NT2/D1 (cell line): ENCODE data around the gene SSUH2.

Experiments used
- DNase-seq: peaks from one replicate; pipeline ENCODE4 v3.0.0-alpha.2; 2011; ENCODE audit warnings: low read depth, low spot score
- H3K27me3 ChIP-seq: 2 replicates; pipeline ENCODE4 v1.6.0; 2011; ENCODE audit warnings: mild to moderate bottlenecking; ENCODE audit not compliant: insufficient read length, insufficient read depth
- H3K36me3 ChIP-seq: 2 replicates; pipeline ENCODE4 v1.6.1; 2011; ENCODE audit warnings: mild to moderate bottlenecking, low read length, mixed read lengths; ENCODE audit not compliant: insufficient read depth, insufficient read length
- H3K4me1 ChIP-seq: 2 replicates; pipeline ENCODE4 v1.5.1; 2011; ENCODE audit not compliant: insufficient read depth, insufficient read length
- H3K4me3 ChIP-seq: 2 replicates; pipeline ENCODE4 v1.5.1; 2011; ENCODE audit warnings: low read depth; ENCODE audit not compliant: insufficient read length
- H3K9ac ChIP-seq: 2 replicates; pipeline ENCODE4 v1.6.0; 2011; ENCODE audit warnings: low read depth; ENCODE audit not compliant: insufficient read length
- H3K9me3 ChIP-seq: 2 replicates; pipeline ENCODE4 v1.5.1; 2011; ENCODE audit warnings: mild to moderate bottlenecking, low read length; ENCODE audit not compliant: insufficient read depth
- SUZ12 ChIP-seq: IDR thresholded peaks from 2 replicates; pipeline ENCODE4 v1.6.1; 2011; ENCODE audit not compliant: insufficient read length, insufficient read depth; ENCODE audit errors: extremely low read depth
- YY1 ChIP-seq: IDR thresholded peaks from 2 replicates; pipeline ENCODE4 v1.6.1; 2011; ENCODE audit not compliant: insufficient read length, insufficient read depth
- ZNF274 ChIP-seq: IDR thresholded peaks from 2 replicates; pipeline ENCODE4 v1.6.1; 2011; ENCODE audit warnings: mild to moderate bottlenecking, low read depth, low read length

The SSUH2 gene

DNA sequence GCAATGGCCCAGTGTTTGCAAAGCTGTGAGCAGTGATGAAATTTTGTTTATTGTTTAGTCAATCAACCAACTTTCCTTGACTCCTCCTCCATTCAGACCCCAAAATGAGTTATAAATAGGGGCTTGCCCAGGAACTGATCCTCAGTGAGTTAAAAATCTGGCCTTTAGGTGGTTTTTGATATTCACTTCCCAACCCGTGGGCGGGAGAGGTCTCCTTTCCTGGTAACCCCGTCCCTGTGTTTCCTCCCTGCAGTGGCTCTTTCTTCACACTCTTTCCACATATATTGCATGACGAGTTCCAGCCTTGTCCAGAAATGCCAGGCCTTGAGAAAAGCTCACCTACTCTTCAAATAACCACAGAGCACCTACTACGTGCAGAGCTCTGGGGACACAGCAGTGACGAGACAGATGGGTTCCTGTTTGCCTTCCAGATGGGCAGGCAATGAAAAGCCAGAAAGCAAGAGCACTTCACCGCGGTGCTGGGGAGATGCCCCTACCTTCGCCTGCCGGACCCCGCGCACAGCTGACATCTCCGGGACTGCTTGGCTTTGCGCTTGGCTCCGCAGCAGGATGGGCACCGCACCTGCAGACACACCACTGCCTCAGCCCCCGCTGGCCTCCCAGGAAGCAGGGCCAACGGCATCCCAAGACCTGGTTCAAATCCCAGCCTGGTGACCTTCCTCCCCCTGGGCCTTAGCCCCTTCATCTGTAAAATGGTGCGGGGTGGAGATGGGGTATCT is 17.2 kb downstream of the SSUH2 start:
- Histone ChIP-seq H3K4me1 (peaks cover 20% of the 10 kb centered on the region), H3K9ac (no peak overlapping the region), H3K4me3 (no peak overlapping the region), H3K36me3 (no peaks in the 10 kb centered on the region), H3K9me3 (no peaks in the 10 kb centered on the region), H3K27me3 (peaks cover 3% of the 10 kb centered on the region)
- DNase-seq = no peak
- TF ChIP-seq YY1 = no peak
- no peak for TF ChIP-seq ZNF274
- no peak for TF ChIP-seq SUZ12

DNA sequence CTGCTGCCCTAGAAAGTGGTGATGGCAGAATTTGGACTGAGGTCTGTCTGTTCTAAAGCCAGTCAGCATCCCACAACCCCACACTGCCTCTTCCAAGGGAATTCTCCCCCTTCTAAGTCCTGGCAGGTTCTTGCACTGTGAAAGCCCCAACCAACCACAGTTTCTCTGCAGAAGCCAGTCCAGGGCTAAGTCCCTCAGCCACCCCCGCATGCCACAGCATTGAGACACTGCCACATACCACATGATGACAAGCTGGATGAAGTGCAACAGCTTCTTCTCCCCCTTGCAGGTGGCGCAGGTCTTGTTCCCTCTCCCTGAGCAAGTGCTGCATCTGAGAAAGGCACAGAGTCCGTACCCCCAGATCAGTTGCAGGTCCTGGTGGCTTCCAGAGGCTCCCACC is 18.6 kb downstream of the SSUH2 start:
- no peak for TF ChIP-seq YY1
- TF ChIP-seq ZNF274 = no peak
- no peak for TF ChIP-seq SUZ12
- no peak overlapping the region for H3K4me3 ChIP-seq
- DNase-seq = no peak
- H3K27me3 ChIP-seq = peaks cover 3% of the 10 kb centered on the region
- no peaks in the 10 kb centered on the region for H3K9me3 ChIP-seq
- H3K9ac ChIP-seq = no peak overlapping the region
- peaks cover 20% of the 10 kb centered on the region for H3K4me1 ChIP-seq
- no peaks in the 10 kb centered on the region for H3K36me3 ChIP-seq

DNA sequence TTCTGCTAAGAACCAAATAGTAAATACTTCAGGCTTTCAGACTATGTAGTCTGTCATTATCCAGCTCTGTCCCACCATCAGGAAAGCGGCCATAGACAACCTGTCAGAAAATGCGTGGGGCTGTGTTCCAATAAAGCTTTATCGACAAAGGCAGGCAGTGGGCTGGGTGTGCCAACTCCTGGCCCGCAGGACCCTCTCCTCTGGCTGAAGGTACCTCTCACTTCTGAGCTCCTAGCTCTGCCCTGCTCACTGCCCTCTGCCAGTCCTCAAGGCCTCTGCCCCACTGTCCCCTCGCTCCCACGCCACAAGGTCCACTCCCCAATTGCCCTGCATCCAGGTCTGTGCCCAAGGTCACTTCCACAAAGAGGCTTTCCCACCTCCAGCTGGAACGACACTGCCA is 20.0 kb downstream of the SSUH2 start:
- H3K4me1 ChIP-seq = peaks cover 20% of the 10 kb centered on the region
- no peaks in the 10 kb centered on the region for H3K9me3 ChIP-seq
- TF ChIP-seq YY1 (no peak), ZNF274 (no peak), SUZ12 (no peak)
- no peaks in the 10 kb centered on the region for H3K36me3 ChIP-seq
- no peak overlapping the region for H3K4me3 ChIP-seq
- no peak overlapping the region for H3K9ac ChIP-seq
- peaks cover 3% of the 10 kb centered on the region for H3K27me3 ChIP-seq
- DNase-seq = no peak

DNA sequence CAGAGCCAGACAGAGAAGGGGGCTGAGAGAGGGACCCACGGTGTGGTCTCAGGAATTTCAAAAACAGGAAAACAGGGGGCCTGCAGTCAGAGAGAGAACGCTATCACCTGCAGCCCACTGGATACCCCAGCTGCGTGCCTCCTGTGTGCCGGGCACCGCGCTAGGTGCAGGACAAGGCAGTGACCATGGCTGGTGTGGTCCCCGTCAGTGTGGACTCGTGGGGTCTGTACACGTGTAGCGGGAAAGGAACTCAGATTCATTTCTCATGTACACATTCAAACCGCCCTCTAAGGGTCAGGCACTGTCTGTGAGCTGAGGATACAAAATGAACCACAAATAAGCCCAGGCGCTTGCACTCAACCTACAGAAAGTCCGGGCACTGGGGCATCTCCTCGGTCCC is 20.9 kb downstream of the SSUH2 start:
- no peak for DNase-seq
- H3K4me1 ChIP-seq = peaks cover 20% of the 10 kb centered on the region
- TF ChIP-seq YY1 (no peak), ZNF274 (no peak), SUZ12 (no peak)
- no peak overlapping the region for H3K4me3 ChIP-seq
- no peaks in the 10 kb centered on the region for H3K9me3 ChIP-seq
- H3K27me3 ChIP-seq = peaks cover 3% of the 10 kb centered on the region
- no peaks in the 10 kb centered on the region for H3K36me3 ChIP-seq
- peak overlapping the region; percentile 15 for H3K9ac ChIP-seq

DNA sequence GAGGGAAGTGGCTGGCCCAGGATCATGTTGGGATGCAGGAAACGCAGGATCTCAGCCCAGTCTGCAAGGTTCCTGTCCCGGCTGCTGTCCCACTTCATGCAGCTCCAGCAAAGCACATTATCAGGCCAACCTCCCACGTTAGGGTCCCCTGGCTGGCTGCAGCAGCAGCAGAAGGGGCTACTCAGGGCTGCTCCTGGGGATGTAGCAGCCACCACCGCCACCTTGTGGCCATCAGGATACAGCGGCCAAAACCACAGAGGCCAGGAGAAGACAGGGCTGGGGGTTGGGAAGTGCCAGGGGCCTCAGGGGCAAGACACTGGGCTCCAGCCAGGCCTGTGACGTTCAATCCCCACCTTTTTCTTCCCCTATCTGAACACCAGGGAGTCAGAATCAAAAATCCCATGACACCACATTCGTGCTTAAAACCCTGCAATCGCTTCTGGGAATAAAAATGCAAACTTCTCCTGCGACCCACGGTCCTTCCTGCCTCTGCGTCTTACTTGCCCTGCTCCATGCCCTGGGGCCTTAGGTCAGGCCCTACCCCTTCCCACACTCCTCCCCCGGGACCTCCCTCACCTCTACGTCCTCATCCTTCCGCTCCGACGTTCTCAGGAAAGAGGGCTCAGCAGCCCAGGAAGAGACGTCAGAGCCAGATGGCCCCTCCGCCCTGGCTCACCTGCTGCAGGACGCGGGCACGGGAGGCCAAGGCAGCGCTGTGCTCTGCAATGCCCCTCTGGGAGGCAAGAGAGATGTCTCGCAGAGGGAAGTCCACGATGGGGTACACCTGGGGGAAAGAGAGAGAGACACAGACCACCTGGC is 21.5 kb downstream of the SSUH2 start:
- Histone ChIP-seq H3K4me1 (peaks cover 20% of the 10 kb centered on the region), H3K4me3 (no peak overlapping the region), H3K27me3 (peaks cover 3% of the 10 kb centered on the region), H3K36me3 (no peaks in the 10 kb centered on the region), H3K9me3 (no peaks in the 10 kb centered on the region), H3K9ac (peak overlapping the region; percentile 15)
- TF ChIP-seq YY1 (no peak), SUZ12 (no peak), ZNF274 (no peak)
- DNase-seq = peak; percentile 82

DNA sequence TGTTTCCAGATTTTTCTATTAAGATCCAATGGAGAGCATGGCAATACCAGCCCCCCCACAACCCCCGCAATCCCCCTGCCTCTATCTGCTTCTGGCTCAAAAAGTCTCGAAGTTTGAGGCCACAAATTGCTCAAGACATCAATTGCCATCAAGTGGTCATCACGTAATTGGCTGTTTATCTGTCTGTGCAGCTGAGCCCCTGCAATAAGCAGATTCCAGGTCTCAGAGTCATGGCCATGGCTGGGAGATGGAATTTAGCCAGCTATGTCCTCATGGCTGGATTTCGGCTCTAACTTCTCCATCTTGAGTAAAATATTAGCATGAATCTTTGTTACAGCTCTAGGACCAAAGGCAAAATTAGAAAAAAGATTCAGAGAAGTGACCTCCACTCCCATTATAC is 22.7 kb downstream of the SSUH2 start:
- H3K9ac ChIP-seq = no peak overlapping the region
- no peak overlapping the region for H3K4me3 ChIP-seq
- no peaks in the 10 kb centered on the region for H3K36me3 ChIP-seq
- peaks cover 3% of the 10 kb centered on the region for H3K27me3 ChIP-seq
- H3K9me3 ChIP-seq = no peaks in the 10 kb centered on the region
- peaks cover 20% of the 10 kb centered on the region for H3K4me1 ChIP-seq
- TF ChIP-seq YY1 (no peak), SUZ12 (no peak), ZNF274 (no peak)
- no peak for DNase-seq

DNA sequence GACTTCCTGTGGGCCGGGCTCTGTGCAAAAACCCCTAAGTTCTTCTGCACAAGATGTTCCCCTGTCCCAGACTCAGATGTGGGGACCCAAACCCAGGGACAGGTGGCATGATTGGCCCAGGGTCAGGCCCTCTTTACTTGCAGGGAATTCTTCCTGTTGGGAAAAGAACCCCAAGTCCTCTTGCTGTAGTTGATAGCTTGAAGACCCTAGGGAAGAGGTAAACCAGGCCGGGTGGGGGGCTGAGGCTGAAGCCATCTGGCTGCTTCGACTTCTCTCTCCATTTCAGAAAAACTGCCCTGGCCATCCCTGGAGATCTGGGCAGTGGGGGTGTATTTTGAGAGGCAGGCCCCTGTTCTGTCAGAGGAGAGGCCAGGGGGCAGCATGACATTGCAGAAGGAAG is 23.5 kb downstream of the SSUH2 start:
- Histone ChIP-seq H3K9me3 (no peaks in the 10 kb centered on the region), H3K27me3 (peaks cover 3% of the 10 kb centered on the region), H3K4me3 (no peak overlapping the region), H3K9ac (no peak overlapping the region), H3K36me3 (no peaks in the 10 kb centered on the region), H3K4me1 (peaks cover 19% of the 10 kb centered on the region)
- TF ChIP-seq SUZ12 (no peak), YY1 (no peak), ZNF274 (no peak)
- no peak for DNase-seq
